Stimulated activated naive CD8-positive, alpha-beta T cell treated with anti-CD3 and anti-CD28 coated beads, Interleukin-15, Interleukin-2, amounts not matched to agents 100 ng/mL and 50 ng/mL, for 24 hours (primary cell): ENCODE measurements around the gene TMEM187.
A peak's percentile ranks its signal among the peaks of the same experiment; 100 is the strongest.

Experiments
- H3K27ac Mint-ChIP-seq: one replicate; pipeline ENCODE4 v1.8.0; 2021; ENCODE audit warnings: mild to moderate bottlenecking, mixed read lengths
- H3K27me3 Mint-ChIP-seq: one replicate; pipeline ENCODE4 v1.8.0; 2021; ENCODE audit warnings: mixed read lengths
- H3K36me3 Mint-ChIP-seq: one replicate; pipeline ENCODE4 v1.8.0; 2021; ENCODE audit warnings: low read depth, mixed read lengths
- H3K4me1 Mint-ChIP-seq: one replicate; pipeline ENCODE4 v1.8.0; 2021; ENCODE audit warnings: low read depth, mixed read lengths
- H3K4me3 Mint-ChIP-seq: one replicate; pipeline ENCODE4 v1.8.0; 2021; ENCODE audit warnings: mild to moderate bottlenecking, mixed read lengths
- H3K9me3 Mint-ChIP-seq: one replicate; pipeline ENCODE4 v1.8.0; 2021; ENCODE audit warnings: mixed read lengths

The TMEM187 gene

GRCh38 chrX:154008521-154008920 lies 36.0 kb downstream of the TMEM187 start:
- Mint-ChIP-seq H3K4me3 (no peak overlapping the region), H3K36me3 (peaks cover 21% of the 10 kb centered on the region), H3K9me3 (no peaks in the 10 kb centered on the region), H3K27me3 (no peaks in the 10 kb centered on the region), H3K27ac (peak overlapping the region; percentile 81), H3K4me1 (peaks cover 13% of the 10 kb centered on the region)

- Mint-ChIP-seq H3K9me3 (no peaks in the 10 kb centered on the region), H3K4me3 (no peak overlapping the region), H3K36me3 (peaks cover 27% of the 10 kb centered on the region), H3K27me3 (no peaks in the 10 kb centered on the region), H3K27ac (no peak overlapping the region), H3K4me1 (peaks cover 22% of the 10 kb centered on the region)
Measured at GRCh38 chrX:154010330-154011087, 38.0 kb downstream of the TMEM187 start.

GRCh38 chrX:154011376-154012335 lies 39.1 kb downstream of the TMEM187 start:
- Mint-ChIP-seq H3K4me1 (peaks cover 24% of the 10 kb centered on the region), H3K27ac (no peak overlapping the region), H3K9me3 (no peaks in the 10 kb centered on the region), H3K27me3 (no peaks in the 10 kb centered on the region), H3K36me3 (peaks cover 33% of the 10 kb centered on the region), H3K4me3 (no peak overlapping the region)

GRCh38 chrX:154012336-154012991 lies 39.9 kb downstream of the TMEM187 start:
- Mint-ChIP-seq H3K9me3 (no peaks in the 10 kb centered on the region), H3K4me3 (no peak overlapping the region), H3K4me1 (peaks cover 25% of the 10 kb centered on the region), H3K36me3 (peaks cover 31% of the 10 kb centered on the region), H3K27me3 (no peaks in the 10 kb centered on the region), H3K27ac (no peak overlapping the region)

GRCh38 chrX:154013001-154013421 lies 40.5 kb downstream of the TMEM187 start:
- peaks cover 26% of the 10 kb centered on the region for H3K36me3 Mint-ChIP-seq
- H3K27ac Mint-ChIP-seq = no peak overlapping the region
- H3K4me1 Mint-ChIP-seq = peaks cover 23% of the 10 kb centered on the region
- no peak overlapping the region for H3K4me3 Mint-ChIP-seq
- H3K27me3 Mint-ChIP-seq = no peaks in the 10 kb centered on the region
- no peaks in the 10 kb centered on the region for H3K9me3 Mint-ChIP-seq

GRCh38 chrX:154013614-154014360 lies 41.2 kb downstream of the TMEM187 start:
- Mint-ChIP-seq H3K27ac (no peak overlapping the region), H3K9me3 (no peaks in the 10 kb centered on the region), H3K4me1 (peaks cover 23% of the 10 kb centered on the region), H3K36me3 (peaks cover 26% of the 10 kb centered on the region), H3K27me3 (no peaks in the 10 kb centered on the region), H3K4me3 (no peak overlapping the region)

- no peak overlapping the region for H3K4me3 Mint-ChIP-seq
- peak overlapping the region; percentile 61 for H3K27ac Mint-ChIP-seq
Measured at GRCh38 chrX:154014429-154015380, 42.2 kb downstream of the TMEM187 start.

GRCh38 chrX:154015581-154016264 lies 43.2 kb downstream of the TMEM187 start:
- H3K27ac Mint-ChIP-seq = peak overlapping the region; percentile 52

More at GRCh38 chrX:154014429-154015380, 42.2 kb downstream of the TMEM187 start:
- Mint-ChIP-seq H3K27me3 (no peaks in the 10 kb centered on the region), H3K4me1 (peaks cover 23% of the 10 kb centered on the region), H3K36me3 (peaks cover 26% of the 10 kb centered on the region), H3K9me3 (no peaks in the 10 kb centered on the region)

GRCh38 chrX:154016366-154017076 lies 44.0 kb downstream of the TMEM187 start:
- no peak overlapping the region for H3K4me3 Mint-ChIP-seq
- no peaks in the 10 kb centered on the region for H3K9me3 Mint-ChIP-seq
- H3K27ac Mint-ChIP-seq = no peak overlapping the region
- peaks cover 30% of the 10 kb centered on the region for H3K4me1 Mint-ChIP-seq
- H3K27me3 Mint-ChIP-seq = no peaks in the 10 kb centered on the region
- H3K36me3 Mint-ChIP-seq = peaks cover 16% of the 10 kb centered on the region

More at GRCh38 chrX:154015581-154016264, 43.2 kb downstream of the TMEM187 start:
- no peaks in the 10 kb centered on the region for H3K9me3 Mint-ChIP-seq
- H3K36me3 Mint-ChIP-seq = peaks cover 20% of the 10 kb centered on the region
- H3K4me1 Mint-ChIP-seq = peaks cover 23% of the 10 kb centered on the region
- H3K4me3 Mint-ChIP-seq = no peak overlapping the region
- H3K27me3 Mint-ChIP-seq = no peaks in the 10 kb centered on the region

GRCh38 chrX:154017766-154018517 lies 45.4 kb downstream of the TMEM187 start:
- H3K36me3 Mint-ChIP-seq = peaks cover 12% of the 10 kb centered on the region
- H3K4me3 Mint-ChIP-seq = peak overlapping the region; percentile 87
- peaks cover 31% of the 10 kb centered on the region for H3K4me1 Mint-ChIP-seq
- H3K9me3 Mint-ChIP-seq = no peaks in the 10 kb centered on the region
- H3K27me3 Mint-ChIP-seq = no peaks in the 10 kb centered on the region
- H3K27ac Mint-ChIP-seq = peak overlapping the region; percentile 94

- H3K4me3 Mint-ChIP-seq = peak overlapping the region; percentile 87
- H3K4me1 Mint-ChIP-seq = peaks cover 34% of the 10 kb centered on the region
- peaks cover 12% of the 10 kb centered on the region for H3K36me3 Mint-ChIP-seq
- no peaks in the 10 kb centered on the region for H3K9me3 Mint-ChIP-seq
- no peaks in the 10 kb centered on the region for H3K27me3 Mint-ChIP-seq
- peak overlapping the region; percentile 94 for H3K27ac Mint-ChIP-seq
Measured at GRCh38 chrX:154018518-154019060, 46.0 kb downstream of the TMEM187 start.
